Measurements from ENCODE around the gene RAB25.

GRCh38 chr1:156108057-156108456 lies 47.1 kb downstream of the RAB25 start:
- no peak for TF ChIP-seq EZH2 (IDR thresholded peaks at IDR 0.05; ENCODE audit: insufficient read depth, low read length)
- TF ChIP-seq CTCF (IDR thresholded peaks at IDR 0.05; ENCODE audit: insufficient read depth, low read depth, low read length): no peak

All from astrocyte (in vitro differentiated cells and primary cell).